Memory B cell (primary cell): ENCODE results near the gene SLC3A2.
"Not testable (repeated sequence)": the region's sequence is repeated elsewhere in the genome, so short reads cannot be mapped to it uniquely, and the experiment has no call there.

Experiments used
- ATAC-seq: fragments of 150-1000 bp; cut with Tn5 transposase; 2 replicates; pipeline ENCODE4 v1.10.0; 2021; ENCODE audit warnings: low read depth, mild to moderate bottlenecking, moderate library complexity
- DNase-seq, 2 donors: peaks; one replicate each; pipeline ENCODE4 v3.0.0; 2022; ENCODE audit warnings: low spot score in 2 of 2
- H3K27ac Mint-ChIP-seq: one replicate; pipeline ENCODE4 v1.8.0; 2022; ENCODE audit warnings: mild to moderate bottlenecking, moderate library complexity, mixed read lengths
- H3K27me3 Mint-ChIP-seq: one replicate; pipeline ENCODE4 v1.8.0; 2022; ENCODE audit warnings: mixed read lengths
- H3K36me3 Mint-ChIP-seq: one replicate; pipeline ENCODE4 v1.8.0; 2022; ENCODE audit warnings: mild to moderate bottlenecking, mixed read lengths
- H3K4me1 Mint-ChIP-seq: one replicate; pipeline ENCODE4 v1.8.0; 2022; ENCODE audit warnings: mixed read lengths
- H3K4me3 Mint-ChIP-seq: one replicate; pipeline ENCODE4 v1.8.0; 2022; ENCODE audit warnings: mild to moderate bottlenecking, moderate library complexity, mixed read lengths
- H3K9me3 Mint-ChIP-seq: one replicate; pipeline ENCODE4 v1.8.0; 2022; ENCODE audit warnings: mixed read lengths

Gene SLC3A2

DNA sequence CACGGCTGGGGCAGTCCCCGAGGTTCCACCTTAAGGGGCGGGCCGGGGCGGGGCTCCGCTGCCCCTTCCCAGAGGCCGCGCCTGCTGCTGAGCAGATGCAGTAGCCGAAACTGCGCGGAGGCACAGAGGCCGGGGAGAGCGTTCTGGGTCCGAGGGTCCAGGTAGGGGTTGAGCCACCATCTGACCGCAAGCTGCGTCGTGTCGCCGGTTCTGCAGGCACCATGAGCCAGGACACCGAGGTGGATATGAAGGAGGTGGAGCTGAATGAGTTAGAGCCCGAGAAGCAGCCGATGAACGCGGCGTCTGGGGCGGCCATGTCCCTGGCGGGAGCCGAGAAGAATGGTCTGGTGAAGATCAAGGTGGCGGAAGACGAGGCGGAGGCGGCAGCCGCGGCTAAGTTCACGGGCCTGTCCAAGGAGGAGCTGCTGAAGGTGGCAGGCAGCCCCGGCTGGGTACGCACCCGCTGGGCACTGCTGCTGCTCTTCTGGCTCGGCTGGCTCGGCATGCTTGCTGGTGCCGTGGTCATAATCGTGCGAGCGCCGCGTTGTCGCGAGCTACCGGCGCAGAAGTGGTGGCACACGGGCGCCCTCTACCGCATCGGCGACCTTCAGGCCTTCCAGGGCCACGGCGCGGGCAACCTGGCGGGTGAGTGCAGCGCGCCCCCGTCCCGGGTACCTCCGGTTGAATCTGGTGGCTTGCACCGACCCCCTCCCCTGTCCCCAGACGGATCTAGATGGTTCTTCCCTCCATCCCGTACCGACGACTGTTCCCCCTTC lies at the start of gene SLC3A2:
Gene SLC3A2 (plus strand): TSS at position 94 of the 776 bp plus-strand sequence. CDS start 128 bp downstream, at position 222.
- Mint-ChIP-seq H3K36me3 (peaks cover 27% of the 10 kb centered on the region), H3K4me3 (peak within 1 kb of the TSS; percentile 100), H3K27me3 (no peaks in the 10 kb centered on the region), H3K27ac (peak within 1 kb of the TSS; percentile 95), H3K9me3 (no peaks in the 10 kb centered on the region), H3K4me1 (peaks cover 26% of the 10 kb centered on the region)
- ATAC-seq (peak; percentile 79), DNase-seq (peak; percentile 84 to 88)

GRCh38 chr11:62830904-62831519 lies 49.7 kb upstream of the SLC3A2 start:
- Mint-ChIP-seq H3K27me3 (no peaks in the 10 kb centered on the region), H3K9me3 (no peaks in the 10 kb centered on the region), H3K36me3 (peaks cover 18% of the 10 kb centered on the region), H3K4me1 (peaks cover 27% of the 10 kb centered on the region), H3K27ac (peak overlapping the region; percentile 95), H3K4me3 (peak overlapping the region; percentile 88)
- ATAC-seq (no peak), DNase-seq (no peak)

GRCh38 chr11:62831520-62832335 lies 49.0 kb upstream of the SLC3A2 start, which contains the start of gene STX5:
Gene STX5, minus strand, starts transcription at chr11:62832051. Its CDS starts 808 bp downstream, at chr11:62831243.
- Mint-ChIP-seq H3K27ac (peak within 1 kb of the TSS; percentile 95), H3K27me3 (no peaks in the 10 kb centered on the region), H3K4me3 (peak within 1 kb of the TSS; percentile 88), H3K36me3 (peaks cover 21% of the 10 kb centered on the region), H3K9me3 (no peaks in the 10 kb centered on the region), H3K4me1 (peaks cover 30% of the 10 kb centered on the region)
- DNase-seq: peak; percentile 98 to 99
- ATAC-seq: peak; percentile 88

DNA sequence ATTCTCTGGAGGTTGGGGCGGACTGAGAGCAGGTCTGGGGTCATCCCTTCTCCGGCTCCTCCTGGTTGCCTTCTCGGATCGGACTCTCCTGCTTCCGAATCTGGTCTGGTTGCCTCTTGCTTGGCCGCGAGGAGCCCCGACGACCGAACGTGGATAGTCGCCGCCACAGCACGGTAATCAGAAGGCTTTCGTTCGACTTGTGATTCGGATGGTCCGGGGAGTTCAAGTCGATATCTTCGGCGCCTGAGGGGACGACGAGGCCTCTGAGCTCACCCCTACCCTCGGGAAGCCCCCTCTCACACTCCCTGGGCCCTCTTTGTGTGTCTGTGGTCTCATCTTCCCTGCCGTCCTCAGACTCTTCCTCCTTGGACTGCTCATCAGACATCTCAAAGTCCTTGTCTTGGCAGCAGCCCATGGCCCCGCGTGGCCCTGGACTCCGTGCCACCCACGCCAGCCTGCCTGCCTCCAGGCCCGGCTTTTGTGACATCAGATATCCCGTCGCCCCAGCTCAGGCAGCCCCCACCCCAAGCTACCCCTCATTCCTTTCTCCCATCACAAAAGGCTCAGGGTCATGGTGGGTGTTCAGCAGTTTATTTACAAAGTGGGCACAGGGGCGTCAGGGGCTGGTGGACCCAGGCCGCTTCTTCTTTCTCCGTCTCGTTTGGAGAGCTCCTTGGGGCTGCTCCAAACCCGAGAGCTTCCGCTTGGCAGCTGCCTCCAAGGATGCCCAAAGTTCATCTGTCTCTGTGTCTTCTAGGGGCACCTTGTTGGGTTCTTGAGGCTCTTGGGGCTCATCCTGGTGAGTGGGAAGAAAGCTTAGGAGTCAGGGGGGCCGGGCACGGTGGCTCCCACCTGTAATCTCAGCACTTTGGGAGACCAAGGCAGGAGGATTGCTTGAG lies 48.1 kb upstream of the SLC3A2 start, which contains the start of gene TEX54:
Gene TEX54 (minus strand): TSS at position 506 of the 899 bp plus-strand sequence.
- Mint-ChIP-seq H3K9me3 (no peaks in the 10 kb centered on the region), H3K4me1 (peaks cover 28% of the 10 kb centered on the region), H3K4me3 (peak within 1 kb of the TSS; percentile 88), H3K27ac (peak within 1 kb of the TSS; percentile 95), H3K27me3 (no peaks in the 10 kb centered on the region), H3K36me3 (peaks cover 20% of the 10 kb centered on the region)
- ATAC-seq: peak; percentile 2
- DNase-seq: no peak

DNA sequence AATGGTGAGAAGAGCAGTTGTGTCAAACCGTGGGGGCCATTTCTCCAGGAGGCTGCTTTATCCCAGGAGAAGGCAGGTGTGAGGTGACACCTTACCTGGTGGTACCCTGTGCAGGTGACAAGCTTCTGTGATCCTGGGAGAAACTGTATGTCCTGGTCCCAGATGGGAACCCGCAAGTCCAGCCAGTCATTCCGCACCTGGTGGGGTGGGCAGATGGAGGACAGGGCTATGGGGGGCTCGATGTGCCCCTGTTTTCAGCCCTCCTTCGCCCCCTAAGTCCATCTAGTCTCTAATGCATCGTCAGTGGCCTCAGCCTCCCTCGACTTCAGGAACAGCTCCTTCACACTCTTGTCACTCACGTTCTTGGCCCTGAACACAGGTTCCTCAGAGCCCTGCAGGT lies 45.4 kb upstream of the SLC3A2 start:
- Mint-ChIP-seq H3K4me3 (no peak overlapping the region), H3K4me1 (peaks cover 30% of the 10 kb centered on the region), H3K27me3 (no peaks in the 10 kb centered on the region), H3K9me3 (no peaks in the 10 kb centered on the region), H3K27ac (no peak overlapping the region), H3K36me3 (peaks cover 20% of the 10 kb centered on the region)
- ATAC-seq (no peak), DNase-seq (no peak)

GRCh38 chr11:62839050-62839945 lies 41.4 kb upstream of the SLC3A2 start, which contains the start of gene WDR74:
Gene WDR74, minus strand, starts transcription at chr11:62839590. Its CDS starts 20 bp downstream, at chr11:62839570.
- DNase-seq: peak; percentile 80 to 84
- Mint-ChIP-seq H3K4me3 (no peak within 1 kb of the TSS), H3K9me3 (no peaks in the 10 kb centered on the region), H3K27me3 (no peaks in the 10 kb centered on the region), H3K27ac (no peak within 1 kb of the TSS), H3K4me1 (peaks cover 17% of the 10 kb centered on the region), H3K36me3 (peaks cover 16% of the 10 kb centered on the region)
- peak; percentile 52 for ATAC-seq

GRCh38 chr11:62840721-62841360 lies 39.9 kb upstream of the SLC3A2 start:
- not testable (repeated sequence) for H3K27me3 Mint-ChIP-seq, H3K27ac Mint-ChIP-seq, H3K9me3 Mint-ChIP-seq, H3K4me3 Mint-ChIP-seq, H3K36me3 Mint-ChIP-seq
- DNase-seq (peak; percentile 71 to 78), ATAC-seq (peak; percentile 30)
- H3K4me1 Mint-ChIP-seq: peaks cover 14% of the 10 kb centered on the region

DNA sequence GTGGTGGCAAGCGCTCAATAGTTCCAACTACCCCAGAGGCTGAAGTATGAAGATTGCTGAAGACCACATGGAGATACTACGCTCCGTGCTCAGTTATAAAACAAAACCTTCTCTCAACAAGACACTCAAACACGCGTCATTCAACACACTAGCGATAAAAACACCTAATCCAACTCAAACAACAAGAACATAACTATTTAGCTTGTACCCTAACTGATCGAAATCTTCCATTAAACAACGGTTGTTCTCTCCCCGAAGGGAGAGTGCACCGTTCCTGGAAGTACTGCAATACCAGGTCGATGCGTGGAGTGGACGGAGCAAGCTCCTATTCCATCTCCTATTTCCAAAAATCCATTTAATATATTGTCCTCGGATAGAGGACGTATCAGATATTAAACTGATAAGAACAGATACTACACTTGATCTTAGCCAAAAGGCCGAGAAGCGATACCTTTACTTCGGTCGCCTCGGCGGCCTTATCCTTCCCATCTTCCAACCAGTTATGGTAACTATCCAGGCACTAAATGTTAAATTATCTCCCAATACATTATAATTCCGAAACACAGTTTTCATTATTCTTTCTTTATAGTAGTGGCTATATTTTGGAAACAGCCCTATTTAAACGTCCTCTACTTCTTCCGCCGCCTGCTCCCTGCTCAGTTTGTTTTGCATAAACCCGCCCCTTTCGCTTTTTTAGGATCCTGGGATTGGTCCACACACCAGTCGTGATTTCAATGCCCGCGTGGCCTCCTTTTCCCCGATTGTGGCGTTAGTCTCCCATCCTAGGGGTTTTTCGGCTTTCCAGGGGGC lies 39.1 kb upstream of the SLC3A2 start:
- H3K4me1 Mint-ChIP-seq: peaks cover 13% of the 10 kb centered on the region
- H3K36me3 Mint-ChIP-seq: peaks cover 8% of the 10 kb centered on the region
- ATAC-seq: peak; percentile 54
- H3K27me3 Mint-ChIP-seq: no peaks in the 10 kb centered on the region
- no peak overlapping the region for H3K4me3 Mint-ChIP-seq
- H3K9me3 Mint-ChIP-seq: no peaks in the 10 kb centered on the region
- H3K27ac Mint-ChIP-seq: no peak overlapping the region
- DNase-seq: peak; percentile 90 to 93

- DNase-seq: peak in 1 of 2 donors; percentile 77
- H3K27me3 Mint-ChIP-seq: no peaks in the 10 kb centered on the region
- no peak for ATAC-seq
- H3K9me3 Mint-ChIP-seq: no peaks in the 10 kb centered on the region
- H3K36me3 Mint-ChIP-seq: peaks cover 7% of the 10 kb centered on the region
- H3K4me1 Mint-ChIP-seq: peaks cover 12% of the 10 kb centered on the region
- no peak overlapping the region for H3K4me3 Mint-ChIP-seq
- H3K27ac Mint-ChIP-seq: no peak overlapping the region
Observed at GRCh38 chr11:62842171-62842741, 38.4 kb upstream of the SLC3A2 start.

DNA sequence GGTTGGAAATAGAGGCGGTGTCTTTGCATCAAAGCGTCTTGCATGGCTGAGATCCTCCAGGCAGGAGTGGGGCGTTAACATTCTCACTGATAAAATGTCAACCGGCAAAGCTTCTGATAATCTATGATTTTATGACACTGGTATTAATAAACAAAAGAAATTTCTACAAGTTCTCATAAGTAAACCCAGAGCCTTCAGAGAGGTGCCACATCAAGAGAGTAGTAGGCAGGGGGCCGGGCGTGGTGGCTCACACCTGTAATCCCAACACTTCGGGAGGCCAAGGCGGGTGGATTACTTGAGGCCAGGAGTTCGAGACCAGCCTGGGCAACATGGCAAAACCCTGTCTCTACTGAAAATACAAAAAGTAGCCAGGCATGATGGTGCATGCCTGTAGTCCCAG lies 37.8 kb upstream of the SLC3A2 start:
- not testable (repeated sequence) for H3K4me1 Mint-ChIP-seq, DNase-seq, H3K27ac Mint-ChIP-seq, H3K27me3 Mint-ChIP-seq, H3K4me3 Mint-ChIP-seq, H3K9me3 Mint-ChIP-seq, H3K36me3 Mint-ChIP-seq, ATAC-seq

DNA sequence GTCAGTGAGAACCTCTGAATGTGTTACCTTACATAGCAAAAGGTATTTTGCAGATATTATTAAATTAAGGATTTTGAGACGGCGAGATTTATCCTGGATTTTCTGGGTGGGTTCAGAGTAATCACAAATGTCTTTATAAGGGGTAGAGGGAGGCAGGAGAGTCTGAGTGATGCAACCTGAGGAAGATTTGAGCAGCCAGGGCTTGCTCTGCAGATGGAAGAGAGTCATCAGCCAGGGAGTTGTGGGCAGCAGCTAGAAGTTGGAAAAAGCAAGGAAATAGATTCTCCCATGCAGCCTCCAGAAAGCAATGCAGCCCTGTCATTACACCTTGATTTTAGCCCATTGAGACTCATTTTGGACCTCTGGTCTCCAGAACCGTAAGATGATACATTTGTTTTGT lies 37.2 kb upstream of the SLC3A2 start:
- no peak overlapping the region for H3K4me3 Mint-ChIP-seq

More for the DNA sequence above, 37.2 kb upstream of the SLC3A2 start:
- ATAC-seq (no peak), DNase-seq (no peak)
- peaks cover 3% of the 10 kb centered on the region for H3K36me3 Mint-ChIP-seq
- H3K4me1 Mint-ChIP-seq: peaks cover 8% of the 10 kb centered on the region
- no peak overlapping the region for H3K27ac Mint-ChIP-seq
- H3K9me3 Mint-ChIP-seq: no peaks in the 10 kb centered on the region
- no peaks in the 10 kb centered on the region for H3K27me3 Mint-ChIP-seq
